Measurements from ENCODE around the gene ZRANB3.

GRCh38 chr2:135144343-135144742 lies 386.7 kb downstream of the ZRANB3 start:
- TF ChIP-seq POLR2A (IDR thresholded peaks at IDR 0.05; ENCODE audit: low read length) (no peak), GATA1 (IDR thresholded peaks at IDR 0.05; ENCODE audit: low read depth, low read length) (no peak)
